ENCODE measurements around the gene KLK13.

The KLK13 gene

GRCh38 chr19:51097796-51098195 is 32.9 kb upstream of the KLK13 start:
- TF ChIP-seq ZNF274 (IDR thresholded peaks at IDR 0.05; ENCODE audit: low read depth, low read length) = no peak

DNA sequence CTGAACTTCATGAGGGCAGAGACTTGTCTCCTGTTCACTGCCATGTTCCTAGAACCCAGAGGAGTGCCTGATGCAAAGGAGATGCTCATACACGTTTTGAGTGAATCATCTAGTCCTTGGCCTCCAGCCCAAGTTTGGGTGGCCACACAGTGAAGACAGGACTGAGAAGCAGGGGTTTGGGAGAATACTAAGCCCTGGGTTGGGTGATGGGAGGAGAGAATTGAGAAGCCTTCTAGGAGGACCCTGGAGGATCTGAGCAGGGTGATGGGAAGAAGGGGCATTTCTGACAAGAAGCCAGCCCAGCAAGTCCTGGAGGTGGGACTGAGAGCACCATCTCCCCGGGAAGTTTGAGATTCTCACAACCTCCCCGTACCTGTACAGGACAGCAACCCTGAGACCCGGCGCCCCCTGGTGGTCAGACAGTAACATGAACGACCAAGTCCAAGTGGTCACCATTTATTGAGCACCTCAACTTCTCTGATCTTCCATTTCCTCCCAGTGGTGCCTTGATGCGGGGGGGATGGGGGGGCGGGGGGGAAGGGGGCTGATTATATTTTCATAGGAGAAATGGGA is 32.4 kb upstream of the KLK13 start:
- no peak for TF ChIP-seq ZNF274 (IDR thresholded peaks at IDR 0.05; ENCODE audit: low read depth, low read length)
- H3K4me3 ChIP-seq (ENCODE audit: low read length) = no peak overlapping the region

More at GRCh38 chr19:51097796-51098195, 32.9 kb upstream of the KLK13 start:
- no peak overlapping the region for H3K4me3 ChIP-seq (ENCODE audit: low read length)

GRCh38 chr19:51096473-51097165 is 31.7 kb upstream of the KLK13 start:
- no peak overlapping the region for H3K4me3 ChIP-seq (ENCODE audit: low read length)
- no peak for TF ChIP-seq ZNF274 (IDR thresholded peaks at IDR 0.05; ENCODE audit: low read depth, low read length)

DNA sequence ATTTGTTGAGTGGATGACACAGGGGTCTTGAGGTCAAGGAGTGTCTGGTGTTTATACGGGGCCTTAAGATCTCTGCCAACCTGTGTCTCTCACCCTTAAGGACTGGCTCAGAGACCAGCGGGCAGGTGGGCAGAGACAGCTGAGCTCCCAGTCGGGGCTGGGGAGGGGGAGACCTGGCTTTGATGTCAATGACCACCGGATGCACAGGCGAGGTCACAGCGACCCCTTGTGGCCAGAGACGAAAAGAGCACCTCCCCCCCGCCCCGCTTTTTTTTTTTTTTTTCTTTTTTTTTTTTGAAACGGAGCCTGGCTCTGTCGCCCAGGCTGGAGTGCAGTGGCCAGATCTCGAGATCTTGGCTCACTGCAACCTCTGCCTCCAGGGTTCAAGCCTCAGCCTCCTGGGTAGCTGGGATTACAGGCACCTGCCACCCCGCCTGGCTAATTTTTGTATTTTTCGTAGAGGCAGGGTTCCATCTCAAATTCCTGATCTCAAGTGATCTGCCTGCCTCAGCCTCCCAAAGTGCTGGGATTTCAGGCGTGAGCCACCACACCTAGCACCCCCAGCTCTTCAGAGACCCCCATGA is 29.9 kb upstream of the KLK13 start:
- TF ChIP-seq ZNF274 (IDR thresholded peaks at IDR 0.05; ENCODE audit: low read depth, low read length) = no peak
- H3K4me3 ChIP-seq (ENCODE audit: low read length) = no peak overlapping the region

DNA sequence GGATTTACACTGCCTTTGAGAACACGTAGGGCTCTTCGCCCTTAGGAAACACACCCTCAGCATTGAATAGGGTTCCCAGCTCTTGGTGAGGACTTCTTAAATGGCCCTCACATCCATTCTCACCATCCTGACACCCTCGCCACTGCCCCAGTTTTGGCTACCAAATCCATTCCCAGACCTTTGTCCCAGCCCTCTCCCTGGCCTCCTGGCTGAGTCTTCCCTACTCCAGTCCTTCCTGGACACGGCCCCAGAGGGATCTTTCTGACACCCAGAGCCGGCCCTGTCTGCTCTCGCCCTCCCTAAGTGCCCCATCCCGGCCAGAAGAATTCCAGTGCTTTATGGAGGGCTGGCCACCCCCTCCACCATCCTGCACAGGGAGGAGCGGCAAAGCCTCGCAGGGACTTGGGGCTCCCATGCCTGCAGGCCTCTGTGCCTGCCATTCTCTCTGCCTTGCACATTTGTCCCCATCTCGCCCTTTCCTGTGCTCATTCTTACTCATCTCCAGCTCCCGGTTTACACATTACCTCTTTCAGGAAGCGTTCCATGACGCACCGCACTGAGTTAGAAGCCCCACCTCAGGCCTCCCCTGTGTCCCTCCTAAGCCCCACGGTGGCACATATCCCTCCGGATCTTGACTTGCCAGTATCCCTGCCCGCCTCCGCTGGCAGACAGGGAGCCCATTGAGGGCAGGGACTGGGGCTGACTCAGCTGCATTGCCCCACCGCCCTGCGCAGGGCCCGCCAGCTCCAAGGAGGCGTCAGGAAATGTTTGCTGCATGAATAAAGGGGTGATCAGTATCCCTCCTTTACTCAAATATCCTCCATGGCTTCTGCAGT is 28.8 kb upstream of the KLK13 start:
- TF ChIP-seq ZNF274 (IDR thresholded peaks at IDR 0.05; ENCODE audit: low read depth, low read length) = no peak
- no peak overlapping the region for H3K4me3 ChIP-seq (ENCODE audit: low read length)

- TF ChIP-seq ZNF274 (IDR thresholded peaks at IDR 0.05; ENCODE audit: low read depth, low read length) = no peak
- no peak overlapping the region for H3K4me3 ChIP-seq (ENCODE audit: low read length)
These were observed 28.2 kb upstream of the KLK13 start for GRCh38 chr19:51093101-51093500.

GRCh38 chr19:51091895-51092873 is 27.3 kb upstream of the KLK13 start:
- H3K4me3 ChIP-seq (ENCODE audit: low read length) = no peak overlapping the region
- no peak for TF ChIP-seq ZNF274 (IDR thresholded peaks at IDR 0.05; ENCODE audit: low read depth, low read length)

DNA sequence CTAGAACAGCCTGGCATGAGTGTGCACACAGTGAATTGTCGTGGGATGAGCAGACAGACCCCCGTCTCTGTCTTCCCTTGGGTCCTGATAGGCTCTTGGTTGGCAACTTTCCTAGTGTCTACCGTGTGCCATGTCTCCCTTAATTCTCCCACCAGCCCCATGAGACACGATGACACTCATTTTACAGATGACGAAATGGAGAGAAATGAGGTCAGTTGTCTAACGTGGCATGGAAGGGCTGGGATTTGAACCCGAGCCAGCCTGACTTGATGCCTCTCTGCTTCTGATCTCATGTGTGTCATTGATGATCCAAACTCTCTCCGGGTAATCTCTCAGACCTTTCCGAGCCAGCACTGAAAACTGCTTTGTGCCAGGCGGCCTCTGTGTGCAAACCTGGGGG is 26.2 kb upstream of the KLK13 start:
- TF ChIP-seq ZNF274 (IDR thresholded peaks at IDR 0.05; ENCODE audit: low read depth, low read length) = no peak
- H3K4me3 ChIP-seq (ENCODE audit: low read length) = no peak overlapping the region

DNA sequence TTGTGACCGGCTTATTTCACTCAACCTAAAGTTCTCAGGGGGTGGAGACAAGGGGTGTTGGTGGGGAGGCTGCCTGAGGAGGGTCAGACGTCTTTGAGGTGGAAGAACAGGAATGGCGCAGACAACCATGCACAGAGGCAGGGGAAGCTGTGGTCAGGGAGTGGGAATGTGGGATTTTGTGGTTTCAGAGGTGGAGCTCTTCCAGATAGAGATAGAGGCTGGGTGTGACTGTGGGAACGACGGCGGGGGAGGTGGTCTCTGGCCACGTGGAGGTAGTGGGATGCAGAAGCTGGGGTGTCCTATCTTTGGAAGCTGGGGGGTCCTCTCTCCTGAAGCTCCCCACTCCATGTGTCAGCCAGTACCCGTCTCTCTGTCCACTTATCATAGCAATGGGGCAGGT is 25.6 kb upstream of the KLK13 start:
- no peak overlapping the region for H3K4me3 ChIP-seq (ENCODE audit: low read length)
- TF ChIP-seq ZNF274 (IDR thresholded peaks at IDR 0.05; ENCODE audit: low read depth, low read length) = no peak

GRCh38 chr19:51089786-51090185 is 24.9 kb upstream of the KLK13 start:
- no peak overlapping the region for H3K4me3 ChIP-seq (ENCODE audit: low read length)
- no peak for TF ChIP-seq ZNF274 (IDR thresholded peaks at IDR 0.05; ENCODE audit: low read depth, low read length)

- no peak for TF ChIP-seq ZNF274 (IDR thresholded peaks at IDR 0.05; ENCODE audit: low read depth, low read length)
- no peak overlapping the region for H3K4me3 ChIP-seq (ENCODE audit: low read length)
These were observed 21.4 kb upstream of the KLK13 start for GRCh38 chr19:51086153-51086850.

DNA sequence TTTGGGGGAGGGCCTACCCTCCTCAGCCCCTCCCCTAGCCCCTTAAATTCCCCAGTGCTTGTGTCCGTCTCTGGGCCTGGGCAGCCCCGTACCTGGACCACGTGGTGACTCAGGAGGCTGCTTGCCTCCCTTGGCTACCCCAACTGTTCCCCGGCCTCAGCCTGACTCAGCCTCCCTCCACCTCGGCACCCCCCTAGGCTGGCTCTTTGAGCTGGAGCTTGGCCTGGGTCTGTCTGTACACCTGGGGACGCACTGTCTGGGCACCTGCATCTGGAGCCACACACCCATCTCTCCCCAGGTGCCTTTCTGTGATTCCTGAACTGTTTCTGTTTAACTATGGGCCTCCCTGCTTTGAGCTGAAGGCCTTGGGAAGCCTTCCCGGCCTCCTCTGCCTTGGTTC is 19.6 kb upstream of the KLK13 start:
- H3K4me3 ChIP-seq (ENCODE audit: low read length) = no peak overlapping the region
- TF ChIP-seq ZNF274 (IDR thresholded peaks at IDR 0.05; ENCODE audit: low read depth, low read length) = no peak

- no peak for TF ChIP-seq ZNF274 (IDR thresholded peaks at IDR 0.05; ENCODE audit: low read depth, low read length)
These were observed 18.9 kb upstream of the KLK13 start for GRCh38 chr19:51083783-51084182.

More at GRCh38 chr19:51083783-51084182, 18.9 kb upstream of the KLK13 start:
- no peak overlapping the region for H3K4me3 ChIP-seq (ENCODE audit: low read length)
